ENCODE measurements around the gene CORO1C.

DNA sequence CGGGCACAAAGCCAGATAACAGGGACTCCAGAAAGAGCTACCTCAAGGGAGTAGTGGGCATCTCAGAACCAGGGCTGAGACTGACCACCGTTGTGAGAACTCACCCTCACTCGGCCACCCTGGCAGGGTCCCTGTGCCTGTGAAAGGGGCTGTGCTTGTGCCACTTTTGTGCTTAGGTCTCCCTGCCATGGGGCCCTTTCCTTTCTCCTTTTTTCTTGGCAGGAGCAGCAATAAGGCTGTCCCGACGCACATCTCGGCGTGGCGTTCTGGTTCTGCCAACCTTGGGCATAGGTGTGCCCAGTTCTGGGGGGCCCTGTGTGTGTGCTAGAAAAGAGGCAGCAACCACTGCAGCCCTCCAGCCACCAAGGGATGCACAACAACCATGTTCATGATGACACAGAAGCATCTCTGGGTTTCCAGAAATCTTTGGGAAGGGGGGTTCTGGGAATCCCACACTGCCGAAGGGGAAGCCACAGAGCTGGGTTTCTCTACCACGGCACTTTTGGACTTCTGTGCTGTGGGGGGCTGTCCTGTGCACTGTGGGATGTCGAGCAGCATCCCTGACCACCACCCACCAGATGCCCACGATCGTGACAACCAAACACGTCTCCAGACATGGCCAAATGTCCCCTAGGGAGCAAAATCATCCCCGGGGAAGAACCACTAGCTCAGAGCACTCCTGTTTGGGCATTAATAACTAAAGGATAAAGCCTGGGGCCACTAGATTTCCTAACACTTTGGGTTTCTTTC is 120.3 kb downstream of the CORO1C start:
- TF ChIP-seq, protein P1, sequence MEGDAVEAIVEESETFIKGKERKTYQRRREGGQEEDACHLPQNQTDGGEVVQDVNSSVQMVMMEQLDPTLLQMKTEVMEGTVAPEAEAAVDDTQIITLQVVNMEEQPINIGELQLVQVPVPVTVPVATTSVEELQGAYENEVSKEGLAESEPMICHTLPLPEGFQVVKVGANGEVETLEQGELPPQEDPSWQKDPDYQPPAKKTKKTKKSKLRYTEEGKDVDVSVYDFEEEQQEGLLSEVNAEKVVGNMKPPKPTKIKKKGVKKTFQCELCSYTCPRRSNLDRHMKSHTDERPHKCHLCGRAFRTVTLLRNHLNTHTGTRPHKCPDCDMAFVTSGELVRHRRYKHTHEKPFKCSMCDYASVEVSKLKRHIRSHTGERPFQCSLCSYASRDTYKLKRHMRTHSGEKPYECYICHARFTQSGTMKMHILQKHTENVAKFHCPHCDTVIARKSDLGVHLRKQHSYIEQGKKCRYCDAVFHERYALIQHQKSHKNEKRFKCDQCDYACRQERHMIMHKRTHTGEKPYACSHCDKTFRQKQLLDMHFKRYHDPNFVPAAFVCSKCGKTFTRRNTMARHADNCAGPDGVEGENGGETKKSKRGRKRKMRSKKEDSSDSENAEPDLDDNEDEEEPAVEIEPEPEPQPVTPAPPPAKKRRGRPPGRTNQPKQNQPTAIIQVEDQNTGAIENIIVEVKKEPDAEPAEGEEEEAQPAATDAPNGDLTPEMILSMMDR (IDR thresholded peaks at IDR 0.05; ENCODE audit: low read depth, low read length) = no peak
- no peak for TF ChIP-seq EZH2phosphoT487 (IDR thresholded peaks at IDR 0.05; ENCODE audit: low read depth)
